ENCODE measurements around the gene TYMP. TPM values are rescaled to one million over a fixed set of nuclear protein-coding genes. Genes with fewer than 3 reads are reported as not detected.

Gene TYMP
- total RNA-seq, 1 experiment from 2014 or later: 5.9 TPM

- H3K4me1 ChIP-seq (replicated peaks; ENCODE audit: insufficient read depth): peaks cover 53% of the 10 kb centered on the region
- peak within 1 kb of the TSS; percentile 30; the same call in 1 of the 2 replicates for H3K4me3 ChIP-seq
- TF ChIP-seq CTCF (conservative IDR thresholded peaks at IDR 0.05): peak; percentile 52; the same call in 1 of the 2 replicates
- TF ChIP-seq EZH2 (IDR thresholded peaks at IDR 0.05; ENCODE audit: low read depth): no peak
- intact Hi-C loops (cut with micrococcal nuclease; ENCODE audit: unreplicated experiment): no loop called here
- POLR2A ChIA-PET (ENCODE audit: unreplicated experiment): no interaction called here
- H3K27me3 ChIP-seq (ENCODE audit: insufficient read depth, low read depth): no peaks in the 10 kb centered on the region
- H3K4me2 ChIP-seq: peak within 1 kb of the TSS; percentile 71
- no peaks in the 10 kb centered on the region for H3K9me2 ChIP-seq (ENCODE audit: insufficient read depth)
- no TSS peak for BruUV-seq (replicated peaks)
- peak in 1 of 2 experiments; percentile 18 for DNase-seq
- H3F3A ChIP-seq (ENCODE audit: insufficient read depth, low read depth): peaks cover 44% of the 10 kb centered on the region
- H3K9me3 ChIP-seq (ENCODE audit: insufficient read depth, low read depth): no peaks in the 10 kb centered on the region
- peak within 1 kb of the TSS; percentile 69 for H2AFZ ChIP-seq
- H4K20me1 ChIP-seq (ENCODE audit: insufficient read depth): no peaks in the 10 kb centered on the region
- H3K27ac ChIP-seq: peak within 1 kb of the TSS; percentile 75
- no peaks in the 10 kb centered on the region for H3K79me2 ChIP-seq (ENCODE audit: low read depth)
- CTCF ChIA-PET: interaction anchor here (0.6 to 1.4 kb wide), 3 partner anchors 17 to 145 kb away, joined by 3 to 18 read pairs (median 5); partner anchors contain the start of gene SYCE3
- H3K36me3 ChIP-seq (ENCODE audit: low read depth): no peaks in the 10 kb centered on the region
Measured at GRCh38 chr22:50545522-50546325, 15.9 kb upstream of the TYMP start, which contains the start of gene KLHDC7B. Gene KLHDC7B (plus strand): TSS chr22:50545899. CDS start chr22:50546244, 345 bp downstream.

- H3K4me1 ChIP-seq (replicated peaks; ENCODE audit: insufficient read depth): peaks cover 62% of the 10 kb centered on the region
- no peaks in the 10 kb centered on the region for H3K36me3 ChIP-seq (ENCODE audit: low read depth)
- H3K9me2 ChIP-seq (ENCODE audit: insufficient read depth): no peaks in the 10 kb centered on the region
- CTCF ChIA-PET: interaction anchor here (1.4 kb wide), 1 partner anchor 18 kb away, joined by 5 read pairs; the partner anchor contains the start of gene SYCE3
- H3K79me2 ChIP-seq (ENCODE audit: low read depth): no peaks in the 10 kb centered on the region
- no peaks in the 10 kb centered on the region for H3K27me3 ChIP-seq (ENCODE audit: insufficient read depth, low read depth)
- H3K4me3 ChIP-seq: peak overlapping the region; percentile 30; the same call in 1 of the 2 replicates
- DNase-seq: peak; percentile 38 to 59
- peak overlapping the region; percentile 71 for H3K4me2 ChIP-seq
- H2AFZ ChIP-seq: peak overlapping the region; percentile 69
- intact Hi-C loops (cut with micrococcal nuclease; ENCODE audit: unreplicated experiment): no loop called here
- no peaks in the 10 kb centered on the region for H3K9me3 ChIP-seq (ENCODE audit: insufficient read depth, low read depth)
- H3K27ac ChIP-seq: peak overlapping the region; percentile 75
- BruUV-seq (replicated peaks): no TSS peak
- H4K20me1 ChIP-seq (ENCODE audit: insufficient read depth): no peaks in the 10 kb centered on the region
- TF ChIP-seq CTCF (conservative IDR thresholded peaks at IDR 0.05) (no peak), EZH2 (IDR thresholded peaks at IDR 0.05; ENCODE audit: low read depth) (no peak)
- POLR2A ChIA-PET (ENCODE audit: unreplicated experiment): no interaction called here
- peaks cover 53% of the 10 kb centered on the region for H3F3A ChIP-seq (ENCODE audit: insufficient read depth, low read depth)
Measured at GRCh38 chr22:50544746-50545253, 15.0 kb upstream of the TYMP start.

GRCh38 chr22:50544078-50544745, 14.4 kb upstream of the TYMP start:
- Histone ChIP-seq H3K36me3 (ENCODE audit: low read depth) (no peaks in the 10 kb centered on the region), H3K4me2 (peak overlapping the region; percentile 71), H4K20me1 (ENCODE audit: insufficient read depth) (no peaks in the 10 kb centered on the region), H3K79me2 (ENCODE audit: low read depth) (no peaks in the 10 kb centered on the region), H3K4me1 (replicated peaks; ENCODE audit: insufficient read depth) (peaks cover 67% of the 10 kb centered on the region), H3K27ac (peak overlapping the region; percentile 75), H3K27me3 (ENCODE audit: insufficient read depth, low read depth) (no peaks in the 10 kb centered on the region), H3K4me3 (peak overlapping the region; percentile 30; the same call in 1 of the 2 replicates), H3K9me3 (ENCODE audit: insufficient read depth, low read depth) (no peaks in the 10 kb centered on the region), H3K9me2 (ENCODE audit: insufficient read depth) (no peaks in the 10 kb centered on the region), H3F3A (ENCODE audit: insufficient read depth, low read depth) (peaks cover 58% of the 10 kb centered on the region), H2AFZ (peak overlapping the region; percentile 69)
- no TSS peak for BruUV-seq (replicated peaks)
- DNase-seq: peak; percentile 74 to 82
- CTCF ChIA-PET: interaction anchor here (0.6 kb wide), 1 partner anchor 18 kb away, joined by 3 read pairs; no protein-coding TSS in a partner anchor
- POLR2A ChIA-PET (ENCODE audit: unreplicated experiment): no interaction called here
- TF ChIP-seq CTCF (conservative IDR thresholded peaks at IDR 0.05) (peak; percentile 72), EZH2 (IDR thresholded peaks at IDR 0.05; ENCODE audit: low read depth) (no peak)
- intact Hi-C loops (cut with micrococcal nuclease; ENCODE audit: unreplicated experiment): no loop called here
